Stimulated activated CD8-positive, alpha-beta memory T cell treated with anti-CD3 and anti-CD28 coated beads, Interleukin-15, amount 100 ng/mL, for 4 hours (primary cell): ENCODE measurements around the gene STXBP5.

Experiments used
- DNase-seq, 2 donors: peaks; one replicate each; pipeline ENCODE4 v3.0.0-alpha.2; 2020; ENCODE audit warnings: low read depth in 2 of 2

STXBP5 gene

DNA sequence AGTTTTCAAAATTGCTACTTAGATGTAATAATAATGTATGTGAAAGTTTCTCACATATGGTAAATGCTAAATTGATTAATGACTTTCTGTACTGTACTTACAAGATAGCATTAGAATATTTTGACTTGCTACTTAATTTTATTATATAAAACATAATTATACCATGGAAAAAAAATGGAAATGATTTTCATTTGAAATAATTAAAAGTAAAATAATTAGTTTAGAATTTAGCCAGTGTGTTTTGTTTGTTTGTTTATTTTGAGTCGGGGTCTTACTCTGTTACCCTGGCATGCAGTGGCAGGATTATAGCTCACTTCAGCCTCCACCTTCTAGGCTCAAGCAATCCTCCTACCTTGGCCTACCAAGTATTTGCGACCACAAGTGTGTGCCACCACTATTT, 7.1 kb downstream of the STXBP5 start:
- no peak for DNase-seq

DNA sequence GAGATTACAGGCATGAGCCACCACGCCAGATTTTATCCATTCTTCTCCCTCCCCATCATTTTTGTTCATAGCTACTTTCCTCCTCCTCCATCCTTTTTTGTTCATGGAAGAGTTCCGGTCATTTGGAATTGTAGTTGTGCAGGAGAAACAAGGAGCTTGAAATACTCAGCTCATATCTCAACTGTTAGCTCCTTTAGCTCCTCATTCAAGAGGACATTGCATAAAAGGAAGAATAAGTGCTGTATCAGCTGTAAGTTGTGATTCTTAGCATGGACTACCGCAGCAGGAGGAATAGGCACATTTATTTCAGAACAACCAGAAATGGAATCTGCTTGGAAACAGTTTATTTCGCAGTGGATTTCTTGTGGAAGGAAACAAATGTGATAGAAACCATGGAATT, 7.6 kb downstream of the STXBP5 start:
- no peak for DNase-seq

DNA sequence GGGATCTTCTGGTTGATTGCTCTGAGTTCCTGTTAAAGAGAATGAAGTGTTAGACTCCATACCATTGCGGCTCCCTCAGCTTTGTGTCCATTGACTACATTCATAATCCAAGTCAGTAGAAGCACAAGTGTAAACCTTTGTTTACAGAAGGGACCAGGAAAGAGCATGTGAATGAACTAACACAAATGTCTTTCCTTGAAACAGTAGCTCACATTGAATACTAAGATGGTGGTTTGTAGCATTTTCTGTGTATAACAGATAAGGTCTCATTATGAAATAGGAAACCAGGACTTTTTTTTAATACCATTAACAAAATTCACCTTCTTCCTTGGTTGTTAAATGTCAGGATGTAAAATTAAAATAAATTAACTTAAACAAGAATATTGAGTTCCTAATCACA, 8.4 kb downstream of the STXBP5 start:
- no peak for DNase-seq

DNA sequence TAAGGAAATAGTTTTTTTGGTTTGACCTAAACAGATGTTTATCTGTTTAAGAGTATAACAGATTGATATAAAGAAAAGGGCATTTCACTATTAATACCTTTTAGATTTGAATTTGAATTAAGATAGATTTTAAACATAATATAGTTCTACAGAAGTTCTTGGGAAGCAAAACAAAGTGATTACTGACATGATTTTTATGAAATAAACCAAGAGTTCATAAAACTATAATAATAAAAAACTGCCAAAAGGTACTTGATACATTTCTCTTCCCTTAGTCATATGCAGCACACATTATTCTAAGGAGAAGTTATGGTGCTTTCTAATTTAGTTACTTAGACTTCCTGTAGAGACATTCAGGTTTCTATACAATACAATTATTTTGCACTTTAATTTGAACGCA, 9.6 kb downstream of the STXBP5 start:
- no peak for DNase-seq

DNA sequence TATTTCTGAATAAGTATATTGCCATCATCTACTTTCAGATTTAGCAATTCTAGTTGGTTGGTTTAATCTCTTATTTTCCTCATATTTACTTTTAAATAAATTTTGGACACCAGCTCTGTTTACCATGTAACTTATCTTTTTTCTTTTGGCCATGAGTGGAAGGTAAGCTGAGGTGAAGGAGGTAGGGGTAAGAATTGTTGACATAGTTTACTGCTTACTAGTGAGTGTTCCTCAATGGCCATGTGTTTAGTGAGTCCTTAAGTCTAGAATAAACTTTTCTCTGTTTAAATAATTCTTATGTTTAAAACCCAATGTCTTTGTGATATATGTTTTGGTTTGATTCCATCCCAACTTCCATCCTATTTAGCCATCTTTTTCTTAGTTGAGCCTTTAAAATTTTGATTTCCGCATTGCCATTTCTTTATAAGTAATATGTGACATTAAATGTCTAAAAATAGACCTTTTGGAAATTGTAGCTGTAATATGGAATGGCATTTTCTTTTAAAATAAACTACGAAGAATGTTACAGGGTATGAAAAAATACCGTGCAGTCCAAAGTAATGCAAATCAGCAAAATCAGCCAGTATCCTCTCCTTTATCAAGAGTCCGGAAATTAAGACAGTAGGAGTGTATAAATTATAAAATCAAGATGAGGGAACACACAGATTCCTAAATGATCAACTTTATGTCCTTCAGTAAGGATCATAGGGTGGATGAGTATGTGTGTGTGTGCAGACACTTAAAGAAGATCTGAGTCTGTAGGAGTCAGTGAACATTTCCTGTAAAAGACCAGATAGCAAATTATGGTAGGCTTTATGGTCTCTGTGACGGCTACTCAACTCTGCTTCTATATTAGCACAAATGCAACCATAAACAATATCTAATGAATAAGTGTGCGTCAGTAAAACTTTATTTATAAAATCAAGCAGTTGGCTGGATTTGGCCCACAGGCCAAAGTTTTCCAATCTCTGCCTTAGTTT, 10.3 kb downstream of the STXBP5 start:
- DNase-seq, result no peak

DNA sequence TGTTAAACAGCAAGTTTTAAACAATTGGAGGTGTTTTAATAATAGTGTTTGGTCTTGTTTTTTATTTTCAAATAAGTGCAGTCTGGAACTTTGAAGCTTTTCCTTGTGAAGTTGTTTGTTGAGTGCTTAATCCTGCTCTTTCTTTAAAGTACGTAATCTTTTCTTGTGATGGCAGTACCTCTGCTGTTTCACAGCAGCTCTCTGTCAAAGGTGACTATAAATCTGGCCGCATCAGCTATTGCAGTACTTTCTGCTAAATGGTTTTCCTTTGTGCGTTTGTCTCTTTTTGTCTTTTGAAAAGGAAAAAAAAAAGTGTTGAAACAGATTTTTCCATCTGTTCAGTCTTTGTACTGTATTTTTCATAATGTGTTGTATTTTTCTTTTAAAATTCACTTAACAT, 12.7 kb downstream of the STXBP5 start:
- DNase-seq, result no peak

DNA sequence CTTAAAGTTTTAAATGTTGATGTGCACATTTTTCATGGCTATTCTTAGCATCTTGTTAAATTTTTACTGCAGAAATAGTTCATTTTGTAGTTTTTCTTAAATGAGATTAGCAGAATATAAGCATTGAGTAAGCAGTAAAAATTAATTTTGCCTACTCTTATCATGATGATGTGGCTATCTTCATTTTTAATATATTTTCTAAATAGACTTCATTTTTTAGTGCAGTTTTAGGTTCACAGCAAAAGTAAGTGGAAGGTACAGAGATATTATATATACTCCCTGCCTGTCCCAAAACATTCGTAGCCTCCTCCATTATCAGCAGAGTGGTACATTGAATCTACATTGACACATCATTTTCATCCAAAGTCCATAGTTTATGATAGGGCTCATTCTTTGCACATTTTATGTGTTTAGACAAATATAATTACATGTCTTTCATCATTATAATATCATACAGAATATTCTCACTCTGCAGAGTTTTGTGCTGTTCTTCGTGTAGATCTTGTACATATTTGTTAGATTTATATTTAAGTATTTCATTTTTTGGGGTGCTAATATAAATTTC, 13.7 kb downstream of the STXBP5 start:
- no peak for DNase-seq

DNA sequence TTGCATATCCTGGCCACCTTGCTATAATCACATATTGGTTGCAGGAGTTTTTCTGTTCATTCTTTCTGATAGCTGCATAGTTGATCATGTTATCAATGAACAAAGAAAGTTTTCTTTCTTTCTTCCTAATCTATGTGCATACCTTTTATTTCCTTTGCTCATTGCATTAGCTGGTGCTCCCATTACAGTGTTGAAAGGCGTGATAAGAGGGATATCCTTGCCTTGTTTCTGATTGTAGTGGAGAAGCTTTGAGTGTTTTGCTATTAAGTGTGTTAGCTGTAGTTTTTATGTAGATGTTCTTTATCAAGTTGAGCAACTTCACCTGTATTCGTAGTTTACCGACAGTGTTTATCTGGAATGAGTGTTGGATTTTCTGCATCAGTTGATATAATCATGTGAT, 14.6 kb downstream of the STXBP5 start:
- DNase-seq, result no peak

DNA sequence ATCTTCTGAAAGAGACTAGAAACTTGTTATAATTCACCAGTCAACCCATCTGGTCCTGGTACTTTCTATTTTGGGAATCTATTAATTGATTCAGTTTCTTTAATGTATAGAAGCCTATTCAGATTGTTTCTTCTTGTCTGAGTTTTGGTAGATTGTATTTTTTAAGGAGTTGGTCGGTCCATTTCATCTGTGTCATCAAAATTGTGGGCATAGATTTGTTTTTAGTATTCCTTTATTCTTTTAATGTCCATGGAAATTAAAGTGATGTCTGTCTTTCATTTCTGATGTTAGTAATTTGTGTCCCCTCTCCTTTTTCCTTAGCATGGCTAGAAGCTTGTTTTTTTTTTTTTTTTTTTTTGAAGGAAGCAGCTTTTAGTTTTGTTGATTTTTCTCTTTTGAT, 15.2 kb downstream of the STXBP5 start:
- no peak for DNase-seq

DNA sequence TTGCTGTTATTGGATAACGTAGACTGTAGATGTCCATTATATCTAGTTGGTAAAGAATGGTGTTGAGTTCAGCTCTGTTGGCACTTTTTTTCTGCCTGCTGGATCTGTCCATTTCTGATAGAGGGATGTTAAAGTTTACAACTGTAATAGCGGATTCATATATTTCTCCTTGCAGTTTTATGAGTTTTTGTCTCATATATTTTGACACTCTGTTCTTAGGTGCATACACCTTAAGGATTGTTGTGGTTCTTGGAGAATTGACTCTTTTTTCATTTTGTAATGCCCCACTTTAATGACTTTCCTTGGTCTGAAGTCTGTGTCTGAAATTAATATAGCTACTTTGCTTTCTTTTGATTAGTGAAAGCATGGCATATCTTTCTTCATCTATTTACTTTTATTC, 16.1 kb downstream of the STXBP5 start:
- DNase-seq, result no peak

DNA sequence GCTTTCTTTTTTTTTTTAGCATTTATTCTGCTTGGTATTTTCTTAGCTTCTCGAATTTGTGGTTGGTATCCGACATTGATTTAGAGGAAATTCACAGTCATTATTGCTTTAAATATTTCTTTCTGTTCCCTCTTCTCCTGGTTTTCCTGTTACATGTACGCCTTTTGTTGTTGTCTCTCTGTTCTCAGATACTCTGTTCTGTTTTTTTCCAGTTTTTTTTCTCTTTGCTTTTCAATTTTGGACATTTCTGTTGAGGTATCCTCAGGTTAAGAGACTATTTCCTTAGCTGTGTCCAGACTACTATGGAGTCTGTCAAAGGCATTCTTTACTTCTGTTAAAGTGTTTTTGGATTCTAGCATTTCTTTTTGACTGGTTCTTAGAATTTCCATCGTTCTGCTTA, 17.5 kb downstream of the STXBP5 start:
- DNase-seq, result no peak

DNA sequence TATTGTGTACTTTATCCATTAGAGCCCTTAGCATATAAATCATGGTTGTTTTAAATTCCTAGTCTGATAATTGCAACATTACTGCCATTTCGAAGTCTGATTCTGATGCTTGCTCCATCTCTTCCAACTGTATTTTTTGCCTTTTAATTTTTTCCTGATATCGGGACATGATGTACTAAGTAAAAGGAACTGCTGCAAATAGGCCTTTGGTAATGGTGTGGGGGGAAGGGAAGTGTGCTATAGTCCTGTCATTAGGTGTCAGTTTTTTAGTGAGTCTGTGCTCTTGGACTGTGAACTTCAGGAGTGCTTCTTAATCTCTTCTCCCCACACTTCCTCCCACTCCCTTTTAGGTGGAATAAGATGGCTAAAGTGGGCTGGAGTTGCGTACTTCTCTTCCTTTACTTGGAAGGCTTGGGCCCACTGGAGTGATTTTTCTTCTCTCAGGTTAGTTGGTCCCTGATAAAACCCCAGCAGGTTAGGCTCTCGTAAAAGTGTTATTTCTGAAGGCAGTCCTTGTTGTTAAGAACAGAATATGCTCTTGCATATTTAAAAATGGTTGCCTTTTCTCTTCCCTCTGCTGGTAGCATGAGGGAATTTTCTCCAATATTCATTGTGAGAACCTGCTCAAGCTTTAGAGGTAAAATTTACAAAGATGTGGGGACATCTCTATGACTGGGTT, 18.1 kb downstream of the STXBP5 start:
- DNase-seq, result no peak

DNA sequence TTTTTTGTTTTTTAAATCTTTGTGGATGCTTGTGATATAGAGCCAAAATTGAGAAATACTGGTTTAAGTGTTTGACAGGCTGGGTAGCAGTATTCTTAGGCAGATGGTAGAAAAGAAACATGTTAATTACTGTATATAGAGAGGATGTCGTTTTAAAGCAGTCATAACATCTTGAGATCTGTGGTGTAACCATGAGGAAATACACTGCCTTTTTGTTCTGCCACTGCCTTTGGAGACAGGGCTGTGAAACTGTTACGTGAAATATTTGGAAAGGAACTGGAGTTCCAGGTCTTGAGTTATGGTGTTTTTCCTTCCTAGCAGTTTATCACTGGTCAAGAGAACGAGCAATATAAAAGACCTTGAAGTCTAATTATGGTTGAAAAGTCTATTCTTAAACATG, 19.5 kb downstream of the STXBP5 start:
- DNase-seq, result no peak

DNA sequence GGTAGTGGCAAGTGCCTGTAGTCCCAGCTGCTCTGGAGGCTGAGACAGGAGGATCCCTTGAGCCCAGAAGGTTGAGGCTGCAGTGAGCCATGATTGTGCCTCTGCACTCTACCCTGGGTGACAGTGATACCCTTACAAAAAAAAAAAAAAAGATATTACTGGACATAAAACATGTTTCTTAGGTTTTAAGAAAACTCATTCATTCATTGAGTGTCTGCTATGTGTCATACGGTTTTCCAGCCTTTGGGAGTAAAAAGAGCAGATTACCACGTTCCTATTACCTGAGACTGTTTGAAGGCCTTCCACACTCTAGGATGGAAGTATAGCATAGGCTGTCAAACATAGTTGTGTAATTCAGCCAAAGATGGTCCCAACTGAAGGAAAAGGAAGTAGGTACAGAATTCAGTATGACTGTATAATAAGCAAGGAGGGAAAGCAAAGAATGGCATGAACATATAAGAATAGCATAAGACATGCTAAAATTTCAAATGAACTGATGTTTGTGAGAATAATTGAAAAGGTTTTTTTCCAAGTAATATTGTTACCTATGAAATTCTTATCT, 22.0 kb downstream of the STXBP5 start:
- DNase-seq, result no peak

DNA sequence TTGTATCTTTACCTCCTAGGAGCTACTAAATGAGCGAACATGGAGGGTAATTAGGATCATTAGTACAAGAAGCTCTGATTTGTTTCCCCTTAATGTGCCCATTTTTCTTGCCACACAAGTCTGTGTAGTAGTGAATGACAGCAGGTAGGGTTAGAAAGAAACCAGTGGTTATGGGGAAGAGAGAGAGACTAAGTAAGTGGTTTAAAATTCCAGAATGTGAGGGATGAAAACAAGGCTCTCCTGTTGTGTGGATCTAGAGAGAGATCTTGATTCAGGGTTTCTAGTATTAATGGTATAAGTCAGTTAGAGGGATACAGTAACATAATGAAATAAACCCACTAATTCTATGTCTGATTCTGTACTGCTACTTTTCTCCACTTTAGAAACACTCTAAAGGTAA, 22.7 kb downstream of the STXBP5 start:
- DNase-seq, result no peak

DNA sequence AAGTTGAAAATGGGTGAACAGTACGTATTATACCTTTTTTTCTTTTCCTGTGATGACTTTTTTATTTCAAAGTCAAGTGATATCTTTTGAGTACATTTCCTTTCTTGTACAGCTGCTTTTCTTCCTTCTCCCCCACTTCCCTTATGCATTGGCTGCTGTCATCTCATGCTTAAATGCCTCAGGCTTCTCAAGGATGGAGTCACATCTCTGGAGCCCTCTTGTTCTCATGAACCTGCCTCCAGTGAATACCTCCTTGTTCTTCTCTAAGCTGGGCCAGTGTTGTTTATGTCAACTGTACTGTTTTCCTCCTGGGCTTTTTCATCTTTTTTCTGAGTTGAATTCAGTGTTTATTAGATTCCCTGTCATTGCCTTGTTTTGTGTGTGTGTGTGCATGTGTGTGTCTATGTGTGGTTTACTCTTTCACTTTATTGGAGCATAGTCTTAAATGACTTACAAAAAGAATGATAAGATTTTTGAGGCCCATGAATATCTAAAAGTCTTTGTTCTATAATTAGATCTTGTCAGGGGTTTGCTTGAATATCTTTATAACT, 23.6 kb downstream of the STXBP5 start:
- DNase-seq, result no peak

DNA sequence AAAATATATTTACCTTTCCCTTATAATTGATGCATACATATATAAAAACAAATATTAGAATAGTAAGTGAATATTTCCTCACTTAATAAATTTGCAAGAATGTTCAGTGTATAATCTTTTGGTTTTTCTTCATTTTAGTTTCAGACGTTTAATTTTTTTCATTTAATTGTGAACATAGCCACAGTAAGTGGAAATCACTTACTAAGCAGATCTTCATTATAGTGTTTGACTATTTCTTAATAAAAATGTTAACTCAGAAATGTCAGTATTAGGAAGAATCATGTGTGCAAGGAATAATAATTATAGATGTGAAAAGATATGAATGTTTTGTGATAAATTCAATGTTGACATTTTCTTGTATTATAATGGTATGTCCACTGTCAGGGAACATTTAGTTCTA, 27.4 kb downstream of the STXBP5 start:
- DNase-seq, result no peak

DNA sequence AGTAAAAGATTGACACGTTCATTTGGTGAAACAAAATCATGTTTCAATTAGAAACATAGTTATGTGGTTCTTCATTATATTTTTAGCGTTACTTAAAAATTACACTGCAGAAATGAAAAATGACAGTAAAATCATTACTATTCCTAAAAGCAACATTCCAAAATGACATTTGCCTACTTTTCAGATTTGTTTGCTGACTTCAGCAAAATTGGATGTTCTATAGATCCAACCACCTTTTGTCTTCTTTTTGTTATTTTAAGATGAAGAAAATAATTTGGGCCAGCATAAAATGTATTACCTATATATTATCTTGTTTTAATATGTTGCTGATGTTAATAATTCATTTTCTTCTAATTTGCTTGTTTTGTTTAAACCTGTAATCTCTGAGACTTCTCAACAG, 30.5 kb downstream of the STXBP5 start:
- DNase-seq, result no peak

DNA sequence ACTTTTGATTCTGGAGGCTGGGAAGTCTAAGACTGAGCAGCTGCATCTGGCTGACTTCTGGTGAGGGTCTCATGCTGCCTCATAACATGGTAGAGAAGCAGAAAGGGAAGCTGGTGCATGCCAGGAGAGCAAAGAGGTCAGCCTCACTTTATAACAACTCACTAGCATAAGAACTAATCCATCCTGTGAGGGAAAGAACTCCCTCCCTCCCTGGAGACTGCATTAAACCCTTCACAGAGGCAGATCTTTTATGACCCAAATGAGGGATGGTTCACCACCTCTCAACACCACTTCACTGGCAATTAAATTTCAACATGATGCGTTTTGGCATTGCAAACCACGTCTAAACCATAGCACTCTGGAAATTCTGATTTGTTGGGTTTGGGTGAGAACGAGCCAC, 33.9 kb downstream of the STXBP5 start:
- DNase-seq, result no peak

DNA sequence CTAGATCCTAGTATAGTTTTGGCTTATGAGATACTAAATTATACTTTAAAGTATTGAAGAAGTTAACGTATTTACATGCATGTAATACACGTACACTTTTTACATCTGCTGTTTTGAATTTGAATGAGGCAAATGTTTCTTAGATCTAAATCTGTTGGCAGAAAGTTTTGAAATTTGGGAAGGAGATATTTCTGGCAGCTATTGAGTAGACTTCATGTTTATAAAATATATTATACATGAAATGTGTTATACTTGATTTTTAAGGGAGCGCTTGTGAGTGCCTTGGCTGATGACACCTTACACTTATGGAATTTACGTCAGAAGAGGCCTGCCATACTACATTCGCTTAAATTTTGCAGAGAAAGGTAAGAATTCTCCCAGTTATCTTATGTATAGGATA, 34.7 kb downstream of the STXBP5 start:
- DNase-seq, result no peak

DNA sequence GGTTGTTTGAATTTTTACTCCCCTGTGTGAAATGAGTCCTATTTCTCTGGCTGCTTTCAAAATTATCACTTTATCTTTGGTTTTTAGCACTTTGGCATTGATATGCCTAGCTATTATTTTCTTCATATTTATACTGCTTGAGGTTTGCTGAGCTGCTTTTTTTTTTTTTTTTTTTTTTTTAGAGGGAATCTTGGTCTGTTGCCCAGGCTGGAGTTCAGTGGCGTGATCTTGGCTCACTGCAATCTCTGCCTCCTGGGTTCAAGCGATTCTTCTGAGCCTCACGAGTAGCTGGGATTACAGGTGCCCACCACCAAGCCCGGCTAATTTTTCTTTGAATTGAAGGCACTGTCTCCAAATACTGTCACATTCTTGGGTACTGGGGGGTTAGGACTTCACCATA, 40.6 kb downstream of the STXBP5 start:
- DNase-seq, result no peak

DNA sequence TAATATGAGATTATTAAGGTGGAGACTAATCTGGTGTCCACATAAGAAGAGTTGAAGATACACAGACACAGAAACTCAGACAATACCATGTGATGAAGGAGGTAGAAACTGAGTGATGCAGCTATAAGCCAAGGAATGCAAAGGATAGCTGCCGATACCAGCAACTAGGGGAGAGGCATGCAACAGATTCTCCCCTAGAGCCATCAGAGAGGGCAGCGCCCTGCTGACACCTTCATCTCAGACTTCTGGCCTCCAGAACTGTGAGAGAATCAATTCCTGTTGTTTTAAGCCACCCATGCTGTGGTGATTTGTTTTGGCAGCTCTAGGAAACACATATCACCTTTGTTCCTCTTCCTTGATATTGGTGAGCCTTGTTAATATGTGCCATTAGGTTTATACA, 41.5 kb downstream of the STXBP5 start:
- no peak for DNase-seq
